GM23338 (cell line): ENCODE data around the gene TEX35. TPM values are rescaled to one million over a fixed set of nuclear protein-coding genes. Genes with fewer than 3 reads are reported as not detected.

ENCODE experiments used
- ATAC-seq: fragments of 200-7000 bp; cut with Tn5 transposase; 3 replicates; pipeline ENCODE4 v1.9.1; 2020
- DNase-seq: peaks from one replicate; pipeline ENCODE4 v3.0.0-alpha.2; 2015; ENCODE audit warnings: low spot score
- H2AFZ ChIP-seq: fragments of 200-600 bp; sonication (generic); 2 replicates; pipeline ENCODE4 v1.8.0; 2016; ENCODE audit warnings: antibody characterized with exemption, mild to moderate bottlenecking, moderate library complexity
- H3F3A ChIP-seq: fragments of 200-600 bp; sonication (generic); replicated peaks from 2 replicates; pipeline ENCODE4 v1.8.0; 2017; ENCODE audit warnings: antibody characterized with exemption, mixed run types, low read depth
- H3K27ac ChIP-seq: fragments of 200-600 bp; sonication (generic); 2 replicates; pipeline ENCODE4 v1.6.1; 2016; ENCODE audit warnings: low read depth
- H3K27me3 ChIP-seq: fragments of 200-600 bp; sonication (generic); 2 replicates; pipeline ENCODE4 v1.8.0; 2016; ENCODE audit warnings: mild to moderate bottlenecking, mixed run types, moderate library complexity; ENCODE audit not compliant: insufficient read depth
- H3K36me3 ChIP-seq: fragments of 200-600 bp; sonication (generic); 2 replicates; pipeline ENCODE4 v1.8.0; 2016; ENCODE audit warnings: mild to moderate bottlenecking; ENCODE audit not compliant: insufficient read depth
- H3K4me1 ChIP-seq: fragments of 200-600 bp; sonication (generic); 2 replicates; pipeline ENCODE4 v1.8.0; 2016; ENCODE audit warnings: mild to moderate bottlenecking, moderate library complexity; ENCODE audit not compliant: insufficient read depth
- H3K4me2 ChIP-seq: fragments of 200-600 bp; sonication (generic); 2 replicates; pipeline ENCODE4 v1.7.1; 2017; ENCODE audit warnings: mixed run types
- H3K4me3 ChIP-seq: fragments of 200-600 bp; sonication (generic); 2 replicates; pipeline ENCODE4 v1.6.1; 2016; ENCODE audit warnings: mixed run types
- H3K79me2 ChIP-seq: fragments of 200-600 bp; sonication (generic); replicated peaks from 2 replicates; pipeline ENCODE4 v1.8.0; 2017; ENCODE audit warnings: mild to moderate bottlenecking; ENCODE audit not compliant: insufficient read depth
- H3K9me2 ChIP-seq: fragments of 200-600 bp; sonication (generic); 2 replicates; pipeline ENCODE4 v1.8.0; 2017; ENCODE audit not compliant: insufficient read depth
- H4K20me1 ChIP-seq: fragments of 200-600 bp; sonication (generic); replicated peaks from 2 replicates; pipeline ENCODE4 v1.8.0; 2017; ENCODE audit warnings: mild to moderate bottlenecking; ENCODE audit not compliant: insufficient read depth
- H3K27ac Mint-ChIP-seq: 2 replicates; pipeline ENCODE4 v1.8.0; 2020; ENCODE audit warnings: inconsistent platforms, mild to moderate bottlenecking, moderate library complexity, mixed read lengths
- H3K27me3 Mint-ChIP-seq: 3 replicates; pipeline ENCODE4 v1.8.0; 2022; ENCODE audit warnings: low read depth, mild to moderate bottlenecking, moderate library complexity, mixed read lengths, inconsistent platforms; ENCODE audit not compliant: insufficient read depth, poor library complexity
- H3K36me3 Mint-ChIP-seq: 3 replicates; pipeline ENCODE4 v1.8.0; 2021; ENCODE audit warnings: low read depth, mild to moderate bottlenecking, inconsistent platforms, moderate library complexity, mixed read lengths
- H3K4me1 Mint-ChIP-seq: 3 replicates; pipeline ENCODE4 v1.8.0; 2020; ENCODE audit warnings: mild to moderate bottlenecking, inconsistent platforms, mixed read lengths
- H3K4me3 Mint-ChIP-seq: 3 replicates; pipeline ENCODE4 v1.8.0; 2021; ENCODE audit warnings: moderate library complexity, mild to moderate bottlenecking, inconsistent platforms, mixed read lengths
- H3K9me3 Mint-ChIP-seq: 3 replicates; pipeline ENCODE4 v1.8.0; 2020; ENCODE audit warnings: moderate library complexity, mild to moderate bottlenecking, inconsistent platforms, mixed read lengths
- CREB1 ChIP-seq: fragments of 250-450 bp; sonication (Bioruptor Pico); IDR thresholded peaks from 2 replicates; pipeline ENCODE4 v1.5.0; 2020; ENCODE audit warnings: low read depth, mild to moderate bottlenecking, moderate library complexity
- CTCF ChIP-seq, 2 experiments: fragments of 200-600 bp in 1 of 2; sonication (generic) in 1 of 2; conservative IDR thresholded peaks; 2 replicates each; pipeline versions ENCODE4 v1.5.1 to v1.6.1; 2016 to 2017; ENCODE audit warnings: antibody characterized with exemption in 2 of 2, low read depth in 2 of 2, mild to moderate bottlenecking in 2 of 2, moderate library complexity in 1 of 2
- EZH2phosphoT487 ChIP-seq: fragments of 200-600 bp; sonication (generic); IDR thresholded peaks from one replicate; pipeline ENCODE4 v1.8.1; 2018; ENCODE audit warnings: antibody characterized with exemption; ENCODE audit not compliant: unreplicated experiment
- POLR2AphosphoS5 ChIP-seq: IDR thresholded peaks from 2 replicates; pipeline ENCODE4 v1.6.1; 2016; ENCODE audit warnings: antibody characterized with exemption, low read depth
- polyA plus RNA-seq: library from polyadenylated mRNA; unstranded; fragments of >200 nt; fragmentation: Nextera tagmentation; extraction: Ambion mirVana; gene quantifications from 2 replicates; pipeline ENCODE4 v1.2.1, GENCODE V29; 2016
- total RNA-seq: library from RNA; depleted of rRNA; stranded (reverse); fragments of >200 nt; shearing (Covaris generic); gene quantifications from 2 replicates; pipeline ENCODE4 v1.2.3, GENCODE V29; 2014
- TF ChIP-seq, protein P1 (sequence below): fragments of 250-450 bp; sonication (Bioruptor Pico); IDR thresholded peaks from 2 replicates; pipeline ENCODE4 v1.5.0; 2020; ENCODE audit warnings: mild to moderate bottlenecking, moderate library complexity

Gene TEX35
- total and polyA plus RNA-seq, 2 experiments from 2014 or later, result not detected

GRCh38 chr1:178530502-178530901, 17.6 kb downstream of the TEX35 start:
- Histone ChIP-seq H3F3A (no peaks in the 10 kb centered on the region), H3K27me3 (no peaks in the 10 kb centered on the region), H3K9me2 (0 out of 2 replicates have a peak, but pooled peaks cover 4% of the 10 kb centered on the region), H3K4me2 (no peak overlapping the region), H2AFZ (no peak overlapping the region), H3K27ac (no peak overlapping the region), H3K36me3 (no peaks in the 10 kb centered on the region), H3K79me2 (no peaks in the 10 kb centered on the region), H3K4me1 (no peaks in the 10 kb centered on the region), H3K4me3 (no peak overlapping the region), H4K20me1 (no peaks in the 10 kb centered on the region)
- DNase-seq, result no peak
- TF ChIP-seq, protein P1, sequence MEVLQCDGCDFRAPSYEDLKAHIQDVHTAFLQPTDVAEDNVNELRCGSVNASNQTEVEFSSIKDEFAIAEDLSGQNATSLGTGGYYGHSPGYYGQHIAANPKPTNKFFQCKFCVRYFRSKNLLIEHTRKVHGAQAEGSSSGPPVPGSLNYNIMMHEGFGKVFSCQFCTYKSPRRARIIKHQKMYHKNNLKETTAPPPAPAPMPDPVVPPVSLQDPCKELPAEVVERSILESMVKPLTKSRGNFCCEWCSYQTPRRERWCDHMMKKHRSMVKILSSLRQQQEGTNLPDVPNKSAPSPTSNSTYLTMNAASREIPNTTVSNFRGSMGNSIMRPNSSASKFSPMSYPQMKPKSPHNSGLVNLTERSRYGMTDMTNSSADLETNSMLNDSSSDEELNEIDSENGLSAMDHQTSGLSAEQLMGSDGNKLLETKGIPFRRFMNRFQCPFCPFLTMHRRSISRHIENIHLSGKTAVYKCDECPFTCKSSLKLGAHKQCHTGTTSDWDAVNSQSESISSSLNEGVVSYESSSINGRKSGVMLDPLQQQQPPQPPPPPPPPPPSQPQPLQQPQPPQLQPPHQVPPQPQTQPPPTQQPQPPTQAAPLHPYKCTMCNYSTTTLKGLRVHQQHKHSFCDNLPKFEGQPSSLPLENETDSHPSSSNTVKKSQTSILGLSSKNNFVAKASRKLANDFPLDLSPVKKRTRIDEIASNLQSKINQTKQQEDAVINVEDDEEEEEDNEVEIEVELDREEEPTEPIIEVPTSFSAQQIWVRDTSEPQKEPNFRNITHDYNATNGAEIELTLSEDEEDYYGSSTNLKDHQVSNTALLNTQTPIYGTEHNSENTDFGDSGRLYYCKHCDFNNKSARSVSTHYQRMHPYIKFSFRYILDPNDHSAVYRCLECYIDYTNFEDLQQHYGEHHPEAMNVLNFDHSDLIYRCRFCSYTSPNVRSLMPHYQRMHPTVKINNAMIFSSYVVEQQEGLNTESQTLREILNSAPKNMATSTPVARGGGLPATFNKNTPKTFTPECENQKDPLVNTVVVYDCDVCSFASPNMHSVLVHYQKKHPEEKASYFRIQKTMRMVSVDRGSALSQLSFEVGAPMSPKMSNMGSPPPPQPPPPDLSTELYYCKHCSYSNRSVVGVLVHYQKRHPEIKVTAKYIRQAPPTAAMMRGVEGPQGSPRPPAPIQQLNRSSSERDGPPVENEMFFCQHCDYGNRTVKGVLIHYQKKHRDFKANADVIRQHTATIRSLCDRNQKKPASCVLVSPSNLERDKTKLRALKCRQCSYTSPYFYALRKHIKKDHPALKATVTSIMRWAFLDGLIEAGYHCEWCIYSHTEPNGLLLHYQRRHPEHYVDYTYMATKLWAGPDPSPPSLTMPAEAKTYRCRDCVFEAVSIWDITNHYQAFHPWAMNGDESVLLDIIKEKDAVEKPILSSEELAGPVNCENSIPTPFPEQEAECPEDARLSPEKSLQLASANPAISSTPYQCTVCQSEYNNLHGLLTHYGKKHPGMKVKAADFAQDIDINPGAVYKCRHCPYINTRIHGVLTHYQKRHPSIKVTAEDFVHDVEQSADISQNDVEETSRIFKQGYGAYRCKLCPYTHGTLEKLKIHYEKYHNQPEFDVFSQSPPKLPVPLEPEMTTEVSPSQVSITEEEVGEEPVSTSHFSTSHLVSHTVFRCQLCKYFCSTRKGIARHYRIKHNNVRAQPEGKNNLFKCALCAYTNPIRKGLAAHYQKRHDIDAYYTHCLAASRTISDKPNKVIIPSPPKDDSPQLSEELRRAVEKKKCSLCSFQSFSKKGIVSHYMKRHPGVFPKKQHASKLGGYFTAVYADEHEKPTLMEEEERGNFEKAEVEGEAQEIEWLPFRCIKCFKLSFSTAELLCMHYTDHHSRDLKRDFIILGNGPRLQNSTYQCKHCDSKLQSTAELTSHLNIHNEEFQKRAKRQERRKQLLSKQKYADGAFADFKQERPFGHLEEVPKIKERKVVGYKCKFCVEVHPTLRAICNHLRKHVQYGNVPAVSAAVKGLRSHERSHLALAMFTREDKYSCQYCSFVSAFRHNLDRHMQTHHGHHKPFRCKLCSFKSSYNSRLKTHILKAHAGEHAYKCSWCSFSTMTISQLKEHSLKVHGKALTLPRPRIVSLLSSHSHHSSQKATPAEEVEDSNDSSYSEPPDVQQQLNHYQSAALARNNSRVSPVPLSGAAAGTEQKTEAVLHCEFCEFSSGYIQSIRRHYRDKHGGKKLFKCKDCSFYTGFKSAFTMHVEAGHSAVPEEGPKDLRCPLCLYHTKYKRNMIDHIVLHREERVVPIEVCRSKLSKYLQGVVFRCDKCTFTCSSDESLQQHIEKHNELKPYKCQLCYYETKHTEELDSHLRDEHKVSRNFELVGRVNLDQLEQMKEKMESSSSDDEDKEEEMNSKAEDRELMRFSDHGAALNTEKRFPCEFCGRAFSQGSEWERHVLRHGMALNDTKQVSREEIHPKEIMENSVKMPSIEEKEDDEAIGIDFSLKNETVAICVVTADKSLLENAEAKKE (CRISPR knock-in tag), result no peak
- no peak for TF ChIP-seq EZH2phosphoT487
- TF ChIP-seq CREB1 (CRISPR knock-in tag), result no peak
- no peak for ATAC-seq
- Mint-ChIP-seq H3K27me3 (peaks cover 10% of the 10 kb centered on the region), H3K4me1 (no peaks in the 10 kb centered on the region; the same call in 2 of the 3 replicates), H3K36me3 (no peaks in the 10 kb centered on the region), H3K9me3 (no peaks in the 10 kb centered on the region; the same call in 2 of the 3 replicates), H3K4me3 (no peak overlapping the region), H3K27ac (no peak overlapping the region; the same call in 1 of the 2 replicates)

DNA sequence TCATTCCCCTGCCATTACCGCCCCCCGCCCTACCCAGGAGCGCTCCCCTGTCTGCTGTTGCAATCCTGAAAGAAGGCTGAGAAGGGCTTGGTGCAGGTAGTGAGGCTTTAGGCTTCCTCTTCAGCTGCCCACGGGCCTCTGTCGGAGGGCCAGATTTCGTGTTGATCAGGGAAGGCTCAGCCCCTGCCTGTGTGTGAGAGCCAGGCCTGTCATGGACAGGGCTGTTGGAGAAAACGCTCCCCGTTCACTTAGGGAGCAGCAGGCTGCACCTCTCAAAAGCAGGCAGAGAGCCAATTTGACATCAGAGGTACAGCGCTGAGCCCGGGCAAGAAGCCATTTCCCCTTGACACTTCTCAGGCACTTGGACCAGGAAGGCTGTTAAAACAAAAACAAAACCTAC, 19.0 kb downstream of the TEX35 start:
- Histone ChIP-seq H3K27me3 (no peaks in the 10 kb centered on the region), H3F3A (no peaks in the 10 kb centered on the region), H3K4me1 (no peaks in the 10 kb centered on the region), H3K4me2 (no peak overlapping the region), H2AFZ (peak overlapping the region; percentile 93), H3K36me3 (no peaks in the 10 kb centered on the region), H3K9me2 (0 out of 2 replicates have a peak, but pooled peaks cover 4% of the 10 kb centered on the region), H4K20me1 (no peaks in the 10 kb centered on the region), H3K4me3 (no peak overlapping the region), H3K27ac (no peak overlapping the region), H3K79me2 (no peaks in the 10 kb centered on the region)
- no peak for DNase-seq
- H3K4me1 Mint-ChIP-seq, result no peaks in the 10 kb centered on the region; the same call in 2 of the 3 replicates
- H3K36me3 Mint-ChIP-seq, result no peaks in the 10 kb centered on the region
- peaks cover 10% of the 10 kb centered on the region for H3K27me3 Mint-ChIP-seq
- no peaks in the 10 kb centered on the region; the same call in 2 of the 3 replicates for H3K9me3 Mint-ChIP-seq
- H3K4me3 Mint-ChIP-seq, result no peak overlapping the region
- ATAC-seq, result peak; percentile 18; the same call in 2 of the 3 replicates
- no peak overlapping the region for H3K27ac Mint-ChIP-seq
- TF ChIP-seq POLR2AphosphoS5 (no peak), CREB1 (CRISPR knock-in tag) (no peak), CTCF (conservative IDR thresholded peaks at IDR 0.05; ENCODE audit: low read depth in 2 of 2) (no peak)
